K562 (cell line): ENCODE results near the gene POU2F3. TPM values are rescaled to one million over a fixed set of nuclear protein-coding genes. Genes with fewer than 3 reads are reported as not detected.

Source experiments
- ATAC-seq: fragments of 200-7000 bp; cut with Tn5 transposase; 3 replicates; pipeline ENCODE4 v1.9.1; 2020; ENCODE audit warnings: moderate library complexity
- BruUV-seq: library from RNA; stranded (reverse); fragments of 400-500 nt; replicated peaks from 2 replicates; lab custom pipeline; 2021; lab: Mats Ljungman, UMichigan
- CTCF ChIA-PET: fragments of 300-600 bp; formaldehyde crosslinking; extraction: SDS; loops from one replicate; lab custom pipeline; 2021; ENCODE audit warnings: low intra/inter-chr PET ratio; lab: Yijun Ruan, JAX
- POLR2A ChIA-PET: fragments of 300-600, 350-650 bp; sonication (Branson Sonifier 250); formaldehyde crosslinking; extraction: SDS; loops from one replicate; lab custom pipeline; 2021; ENCODE audit warnings: antibody characterized with exemption, inconsistent platforms; lab: Yijun Ruan, JAX
- DNase-seq, 4 experiments: peaks; one replicate each; pipeline versions ENCODE4 v3.0.0 to v3.0.0-alpha.2; 2011 to 2018; ENCODE audit warnings: low spot score in 3 of 4, mixed read lengths in 3 of 4; ENCODE audit errors: extremely low read depth in 1 of 4
- FAIRE-seq: peaks from 2 replicates; lab custom pipeline; 2011; peaks lifted over from hg19 to GRCh38; lab: Jason Lieb, UNC
- H2AFZ ChIP-seq: 2 replicates; pipeline ENCODE4 v1.6.0; 2011; ENCODE audit warnings: low read depth, low read length, control low read depth, inconsistent platforms
- H3K27ac ChIP-seq: fragments of 200-600 bp; 3 replicates; pipeline ENCODE4 v1.8.0; 2011; ENCODE audit warnings: low read depth, mild to moderate bottlenecking, control low read depth, inconsistent platforms, low read length, moderate library complexity, mixed read lengths; ENCODE audit errors: extremely low read depth
- H3K27me3 ChIP-seq, 2 experiments: fragments of 300-600 bp in 1 of 2; 2 replicates in 1 of 2; 3 replicates in 1 of 2; pipeline versions ENCODE4 v1.6.0 to v1.8.0; 2011; ENCODE audit warnings: inconsistent platforms in 2 of 2, low read length in 2 of 2, mild to moderate bottlenecking in 1 of 2, mixed read lengths in 1 of 2, moderate library complexity in 1 of 2; ENCODE audit not compliant: control insufficient read depth in 2 of 2, insufficient read depth in 2 of 2
- H3K36me3 ChIP-seq: fragments of 300-600 bp; 3 replicates; pipeline ENCODE4 v1.8.0; 2011; ENCODE audit warnings: mild to moderate bottlenecking, low read length, inconsistent platforms; ENCODE audit not compliant: control insufficient read depth, insufficient read depth
- H3K4me1 ChIP-seq, 2 experiments: fragments of 200-600 bp in 1 of 2; replicated peaks in 1 of 2; 2 replicates in 1 of 2; 3 replicates in 1 of 2; pipeline versions ENCODE4 v1.5.1 to v1.8.0; 2011; ENCODE audit warnings: inconsistent platforms in 2 of 2, low read length in 2 of 2, mild to moderate bottlenecking in 1 of 2, mixed read lengths in 1 of 2, moderate library complexity in 1 of 2; ENCODE audit not compliant: control insufficient read depth in 2 of 2, insufficient read depth in 2 of 2
- H3K4me2 ChIP-seq: 2 replicates; pipeline ENCODE4 v1.6.1; 2011; ENCODE audit warnings: low read length, control low read depth, inconsistent platforms, mixed read lengths; ENCODE audit not compliant: insufficient read depth
- H3K4me3 ChIP-seq: fragments of 200-600 bp; sonication (generic), shearing (Covaris generic); 2 replicates; pipeline ENCODE4 v1.5.1; 2016; ENCODE audit warnings: control low read depth, inconsistent platforms
- H3K79me2 ChIP-seq: fragments of 200-600 bp; 3 replicates; pipeline ENCODE4 v1.8.0; 2011; ENCODE audit warnings: low read length, inconsistent platforms; ENCODE audit not compliant: control insufficient read depth, insufficient read depth
- H3K9ac ChIP-seq, 2 experiments: 2 replicates each; pipeline versions ENCODE4 v1.6.0 to v1.6.1; 2011; ENCODE audit warnings: low read depth in 2 of 2, low read length in 2 of 2, control low read depth in 1 of 2, inconsistent platforms in 1 of 2, mild to moderate bottlenecking in 1 of 2, mixed read lengths in 1 of 2; ENCODE audit not compliant: insufficient read depth in 1 of 2
- H3K9me1 ChIP-seq: one replicate; pipeline ENCODE4 v1.6.0; 2011; ENCODE audit warnings: inconsistent platforms, mild to moderate bottlenecking, low read length, moderate library complexity; ENCODE audit not compliant: control insufficient read depth, insufficient read depth
- H3K9me3 ChIP-seq: replicated peaks from 2 replicates; pipeline ENCODE4 v1.5.1; 2011; ENCODE audit warnings: low read depth, low read length, inconsistent platforms; ENCODE audit not compliant: control insufficient read depth, insufficient read depth
- H4K20me1 ChIP-seq: replicated peaks from 2 replicates; pipeline ENCODE4 v1.6.1; 2011; ENCODE audit warnings: low read length, inconsistent platforms, mixed read lengths; ENCODE audit not compliant: control insufficient read depth, insufficient read depth
- ZFP1 ChIP-seq: fragments of 450-650 bp; formaldehyde crosslinking; IDR thresholded peaks from 2 replicates; pipeline ENCODE4 v1.4.0; 2020; ENCODE audit warnings: mild to moderate bottlenecking, mixed read lengths
- ZMIZ1 ChIP-seq, 2 experiments: fragments of 150-350 bp in 1 of 2; IDR thresholded peaks; 2 replicates each; pipeline ENCODE4 v1.6.1; 2012 to 2016; ENCODE audit warnings: low read depth in 2 of 2, low read length in 2 of 2, mild to moderate bottlenecking in 1 of 2, moderate library complexity in 1 of 2
- ZNF584 ChIP-seq: fragments of 200-800 bp; sonication (Bioruptor generic); IDR thresholded peaks from 2 replicates; pipeline ENCODE4 v1.6.1; 2016; ENCODE audit warnings: low read depth, mild to moderate bottlenecking, missing genetic modification characterization, missing compliant biosample characterization
- WGBS: fragments of 100-300 bp; shearing (Covaris generic); methylation state at CpG from one replicate; pipeline ENCODE4 v1.1.6; 2016; ENCODE audit warnings: low coverage, mixed read lengths; ENCODE audit not compliant: insufficient coverage; ENCODE audit errors: missing lambda C conversion rate; 5-methylcytosine and 5-hydroxymethylcytosine counted together
- in situ Hi-C: fragments of 300-500 bp; cut with MboI; formaldehyde crosslinking; loops from 4 replicates; pipeline ENCODE4 v1.15.0; 2018; ENCODE audit warnings: inconsistent platforms, mixed read lengths
- intact Hi-C: fragments of 100-400 bp; cut with micrococcal nuclease; formaldehyde crosslinking; loops from 2 replicates; pipeline ENCODE4 v1.14.2; 2022
- polyA plus RNA-seq, 8 experiments: library from polyadenylated mRNA; depleted of rRNA in 4 of 8; stranded (reverse) in 5 of 8; unstranded in 3 of 8; fragments of >200 nt; fragmentation: Nextera tagmentation in 2 of 8; fragmentation: Illumina TruSeq in 1 of 8; extraction: Ambion mirVana in 2 of 8; extraction: Trizol in 1 of 8; gene quantifications; 2 replicates each; pipeline versions ENCODE4 v1.2.1 to v1.2.3, GENCODE V29; 2011 to 2014; ENCODE audit warnings: inconsistent platforms in 1 of 8, missing spikeins in 1 of 8
- total RNA-seq, 7 experiments: library from RNA; depleted of rRNA in 6 of 7; stranded (reverse); fragments of >200 nt in 6 of 7; fragmentation: Illumina TruSeq in 2 of 7; extraction: Trizol in 2 of 7; gene quantifications; 2 replicates each; pipeline versions ENCODE4 v1.2.1 to v1.2.3, GENCODE V29; 2011 to 2021; ENCODE audit warnings: low replicate concordance in 1 of 7

The POU2F3 gene
- total and polyA plus RNA-seq, 9 of the 15 experiments (the other 6 are each of a cell fraction or from before 2014, with no cell fraction given) = not detected

- Histone ChIP-seq H3K4me3 (no peak overlapping the region), H4K20me1 (peaks cover 22% of the 10 kb centered on the region), H3K79me2 (no peaks in the 10 kb centered on the region), H3K27ac (no peak overlapping the region), H3K4me2 (no peak overlapping the region), H2AFZ (no peak overlapping the region), H3K36me3 (no peaks in the 10 kb centered on the region), H3K27me3 (peaks cover 14 to 56% of the 10 kb centered on the region in 2 experiments; a peak in 3 of 5 replicates), H3K9me1 (peaks cover 2% of the 10 kb centered on the region), H3K4me1 (0 out of 5 replicates have a peak, but pooled peaks cover 0 to 3% of the 10 kb centered on the region in 2 experiments), H3K9me3 (no peaks in the 10 kb centered on the region), H3K9ac (no peak overlapping the region)
- DNase-seq (no peak), FAIRE-seq (no peak), ATAC-seq (no peak)
- CTCF ChIA-PET = interaction anchor here (1.1 kb wide), 1 partner anchor 63 kb away, joined by 4 read pairs; no protein-coding TSS in a partner anchor
- TF ChIP-seq ZNF584 (CRISPR knock-in tag) (no peak), ZFP1 (CRISPR knock-in tag) (no peak), ZMIZ1 (IDR thresholded peaks at IDR 0.05; ENCODE audit: low read depth in 2 of 2, low read length in 2 of 2) (no peak)
- BruUV-seq = no TSS peak
- intact Hi-C loops = no loop called here
- POLR2A ChIA-PET = interaction anchor here (0.8 kb wide), 2 partner anchors 31 to 68 kb away, joined by 3 to 4 read pairs; no protein-coding TSS in a partner anchor
- 4% methylated on average over 10 of the region's 11 CpGs for WGBS
- in situ Hi-C loops = loop anchor here (5.0 kb wide), 1 partner anchor 68 kb away; no protein-coding TSS in a partner anchor
Observed at GRCh38 chr11:120238968-120239620, 846 bp upstream of the POU2F3 start.
